22Rv1 (cell line): ENCODE data around the gene GLI1.

Experiments used
- CTCF ChIP-seq: fragments of 450-650 bp; IDR thresholded peaks from 2 replicates; pipeline ENCODE4 v1.5.1; 2017; ENCODE audit warnings: mild to moderate bottlenecking
- ZFX ChIP-seq: fragments of 450-650 bp; IDR thresholded peaks from 2 replicates; pipeline ENCODE4 v1.6.1; 2017; ENCODE audit warnings: antibody characterized with exemption, borderline replicate concordance

DNA sequence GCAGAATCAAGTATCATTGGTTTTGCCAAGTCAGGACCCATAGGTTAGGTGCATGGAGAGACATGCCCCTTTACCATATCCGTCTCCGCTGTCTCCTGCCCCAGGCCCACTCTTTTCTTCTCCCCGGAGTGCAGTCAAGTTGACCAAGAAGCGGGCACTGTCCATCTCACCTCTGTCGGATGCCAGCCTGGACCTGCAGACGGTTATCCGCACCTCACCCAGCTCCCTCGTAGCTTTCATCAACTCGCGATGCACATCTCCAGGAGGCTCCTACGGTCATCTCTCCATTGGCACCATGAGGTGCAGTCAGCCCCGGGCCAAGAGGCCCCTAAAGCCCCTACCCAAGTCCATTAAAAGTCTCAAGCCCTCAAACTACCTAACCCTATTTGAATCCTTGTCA, 5.0 kb downstream of the GLI1 start:
- no peak for TF ChIP-seq CTCF
- no peak for TF ChIP-seq ZFX
